OCI-LY7 (cell line): ENCODE measurements around the gene TMEM238L. TPM values are rescaled to one million over a fixed set of nuclear protein-coding genes. Genes with fewer than 3 reads are reported as not detected.

Source experiments
- BruUV-seq: library from RNA; stranded (reverse); fragments of 400-500 nt; replicated peaks from 2 replicates; lab custom pipeline; 2021; lab: Mats Ljungman, UMichigan
- CTCF ChIA-PET: fragments of 300-600 bp; sonication (Branson Sonifier 250); formaldehyde crosslinking; loops from one replicate; lab custom pipeline; 2022; ENCODE audit warnings: antibody characterized with exemption; ENCODE audit not compliant: unreplicated experiment; lab: Charles Lee
- POLR2A ChIA-PET: fragments of 300-600 bp; sonication (Branson Sonifier 250); formaldehyde crosslinking; loops from one replicate; lab custom pipeline; 2022; ENCODE audit warnings: antibody characterized with exemption; lab: Charles Lee
- DNase-seq: peaks from one replicate; pipeline ENCODE4 v3.0.0-alpha.2; 2015; ENCODE audit warnings: low spot score
- H2AFZ ChIP-seq: fragments of 200-600 bp; sonication (generic), shearing (Covaris generic); 2 replicates; pipeline ENCODE4 v1.6.1; 2014; ENCODE audit warnings: mild to moderate bottlenecking, antibody characterized with exemption, low read length, moderate library complexity
- H3K27ac ChIP-seq: fragments of 200-600 bp; sonication (generic); 2 replicates; pipeline ENCODE4 v1.5.1; 2014; ENCODE audit warnings: mixed run types, low read depth, mild to moderate bottlenecking, moderate library complexity, low read length, inconsistent platforms; ENCODE audit not compliant: poor library complexity, severe bottlenecking
- H3K36me3 ChIP-seq: fragments of 200-600 bp; sonication (generic); 2 replicates; pipeline ENCODE4 v1.6.1; 2014; ENCODE audit warnings: mild to moderate bottlenecking, antibody characterized with exemption, low read length, moderate library complexity, mixed read lengths; ENCODE audit not compliant: insufficient read depth
- H3K4me1 ChIP-seq: fragments of 200-600 bp; sonication (generic); 2 replicates; pipeline ENCODE4 v1.5.1; 2014; ENCODE audit warnings: mild to moderate bottlenecking, low read length; ENCODE audit not compliant: insufficient read depth, poor library complexity, severe bottlenecking
- H3K4me2 ChIP-seq: fragments of 200-600 bp; sonication (generic); 2 replicates; pipeline ENCODE4 v1.6.1; 2014; ENCODE audit warnings: mild to moderate bottlenecking, low read length
- H3K4me3 ChIP-seq: fragments of 200-600 bp; sonication (generic); 2 replicates; pipeline ENCODE4 v1.5.1; 2014; ENCODE audit warnings: mild to moderate bottlenecking, low read depth, low read length; ENCODE audit not compliant: poor library complexity, severe bottlenecking
- H3K79me2 ChIP-seq: fragments of 200-600 bp; sonication (generic); 2 replicates; pipeline ENCODE4 v1.6.1; 2016; ENCODE audit warnings: low read depth, mild to moderate bottlenecking, low read length, moderate library complexity, mixed read lengths; ENCODE audit not compliant: insufficient read depth
- H3K9me2 ChIP-seq: fragments of 200-600 bp; sonication (generic); 2 replicates; pipeline ENCODE4 v1.6.1; 2016; ENCODE audit warnings: mild to moderate bottlenecking, low read length, mixed read lengths; ENCODE audit not compliant: insufficient read depth
- H3K9me3 ChIP-seq: fragments of 200-600 bp; sonication (generic); 2 replicates; pipeline ENCODE4 v1.6.1; 2014; ENCODE audit warnings: mild to moderate bottlenecking, mixed run types, low read length, mixed read lengths
- H4K20me1 ChIP-seq: fragments of 200-600 bp; sonication (generic); 2 replicates; pipeline ENCODE4 v1.6.1; 2014; ENCODE audit warnings: mild to moderate bottlenecking, antibody characterized with exemption, low read length, moderate library complexity, mixed read lengths; ENCODE audit not compliant: insufficient read depth
- CTCF ChIP-seq: fragments of 200-600 bp; sonication (generic); conservative IDR thresholded peaks from 2 replicates; pipeline ENCODE4 v1.5.1; 2014; ENCODE audit warnings: mild to moderate bottlenecking, antibody characterized with exemption, low read length, moderate library complexity, mixed read lengths
- EZH2phosphoT487 ChIP-seq: fragments of 200-600 bp; sonication (generic); IDR thresholded peaks from 2 replicates; pipeline ENCODE4 v1.6.1; 2018; ENCODE audit warnings: low read depth, borderline replicate concordance, mild to moderate bottlenecking, mixed run types, antibody characterized with exemption, low read length, moderate library complexity, mixed read lengths
- intact Hi-C: fragments of 100-400 bp; cut with micrococcal nuclease; formaldehyde crosslinking; loops from one replicate; pipeline ENCODE4 v1.10.0; 2022; ENCODE audit not compliant: unreplicated experiment
- total RNA-seq, 2 experiments: library from RNA; depleted of rRNA in 1 of 2; stranded (reverse); fragments of >200 nt in 1 of 2; shearing (Covaris generic) in 1 of 2; gene quantifications; 2 replicates each; pipeline ENCODE4 v1.2.3, GENCODE V29; 2014 to 2022

Gene TMEM238L
- total RNA-seq, 2 experiments from 2014 or later, result not detected

DNA sequence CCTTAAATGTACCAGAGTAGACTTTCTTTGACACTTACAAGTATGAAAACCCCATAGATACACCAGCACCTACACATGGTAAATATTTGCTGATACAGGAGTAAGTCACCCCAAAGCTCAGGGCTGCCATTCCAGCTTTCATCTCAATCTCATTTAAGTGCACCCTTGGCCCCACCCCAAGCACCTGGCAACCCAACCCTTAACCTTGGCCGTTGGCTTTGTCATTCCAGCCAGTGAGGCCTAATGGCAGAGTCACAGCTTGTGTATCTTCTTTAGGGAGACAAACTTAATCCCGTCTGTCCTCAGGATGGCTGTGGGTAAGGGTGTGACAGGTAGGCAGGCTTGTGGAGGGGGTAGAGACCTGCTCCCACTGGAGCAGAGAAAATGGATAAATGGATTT is 42.6 kb downstream of the TMEM238L start:
- no TSS peak for BruUV-seq
- intact Hi-C loops, result no loop called here
- H3K79me2 ChIP-seq, result no peaks in the 10 kb centered on the region
- no peaks in the 10 kb centered on the region for H3K36me3 ChIP-seq
- H2AFZ ChIP-seq, result no peak overlapping the region
- CTCF ChIA-PET, result no interaction called here
- H3K9me2 ChIP-seq, result no peaks in the 10 kb centered on the region
- no peak for DNase-seq
- TF ChIP-seq EZH2phosphoT487 (no peak), CTCF (no peak)
- H3K4me1 ChIP-seq, result no peaks in the 10 kb centered on the region
- no peak overlapping the region for H3K27ac ChIP-seq
- H3K9me3 ChIP-seq, result no peaks in the 10 kb centered on the region
- no peak overlapping the region for H3K4me2 ChIP-seq
- POLR2A ChIA-PET, result no interaction called here
- H3K4me3 ChIP-seq, result no peak overlapping the region
- no peaks in the 10 kb centered on the region for H4K20me1 ChIP-seq

GRCh38 chr17:10758062-10758461 is 45.8 kb downstream of the TMEM238L start:
- H4K20me1 ChIP-seq, result no peaks in the 10 kb centered on the region
- no peaks in the 10 kb centered on the region for H3K9me3 ChIP-seq
- H3K79me2 ChIP-seq, result no peaks in the 10 kb centered on the region
- TF ChIP-seq CTCF (no peak), EZH2phosphoT487 (no peak)
- H2AFZ ChIP-seq, result no peak overlapping the region
- H3K4me2 ChIP-seq, result no peak overlapping the region
- no peaks in the 10 kb centered on the region for H3K4me1 ChIP-seq
- no peaks in the 10 kb centered on the region for H3K9me2 ChIP-seq
- intact Hi-C loops, result no loop called here
- CTCF ChIA-PET, result no interaction called here
- H3K4me3 ChIP-seq, result no peak overlapping the region
- no peak for DNase-seq
- no peaks in the 10 kb centered on the region for H3K36me3 ChIP-seq
- POLR2A ChIA-PET, result interaction anchor here (1.1 kb wide), 1 partner anchor 17 kb away, joined by 4 read pairs; no protein-coding TSS in a partner anchor
- BruUV-seq, result no TSS peak
- H3K27ac ChIP-seq, result no peak overlapping the region

GRCh38 chr17:10757647-10758046 is 46.3 kb downstream of the TMEM238L start:
- POLR2A ChIA-PET, result interaction anchor here (1.1 kb wide), 1 partner anchor 16 kb away, joined by 4 read pairs; no protein-coding TSS in a partner anchor
- TF ChIP-seq CTCF (no peak), EZH2phosphoT487 (no peak)
- H3K9me3 ChIP-seq, result no peaks in the 10 kb centered on the region

More at GRCh38 chr17:10757647-10758046, 46.3 kb downstream of the TMEM238L start:
- no peaks in the 10 kb centered on the region for H4K20me1 ChIP-seq
- no peaks in the 10 kb centered on the region for H3K79me2 ChIP-seq
- no TSS peak for BruUV-seq
- H3K9me2 ChIP-seq, result no peaks in the 10 kb centered on the region
- DNase-seq, result no peak
- no peaks in the 10 kb centered on the region for H3K36me3 ChIP-seq
- no peaks in the 10 kb centered on the region for H3K4me1 ChIP-seq
- intact Hi-C loops, result no loop called here
- H3K4me2 ChIP-seq, result no peak overlapping the region
- H3K27ac ChIP-seq, result no peak overlapping the region
- no peak overlapping the region for H3K4me3 ChIP-seq
- CTCF ChIA-PET, result no interaction called here
- H2AFZ ChIP-seq, result no peak overlapping the region
